Left lung (tissue), 10 donors: Measurements from ENCODE around the gene PTPRB. TPM values are rescaled to one million over a fixed set of nuclear protein-coding genes. Genes with fewer than 3 reads are reported as not detected.

ENCODE experiments used
- ATAC-seq: fragments of 200-7000 bp; cut with Tn5 transposase; one replicate; pipeline ENCODE4 v1.9.1; 2020; ENCODE audit warnings: moderate library complexity
- DNase-seq, 4 donors: peaks; one replicate each; pipeline ENCODE4 v3.0.0-alpha.2; 2013 to 2020
- H3K27ac ChIP-seq, 2 donors: fragments of 200-600 bp; sonication (generic) in 1 of 2; one replicate each; pipeline versions ENCODE4 v1.5.0 to v1.8.0; 2020 to 2021
- H3K27me3 ChIP-seq, 2 donors: fragments of 200-600 bp; sonication (generic) in 1 of 2; one replicate each; pipeline versions ENCODE4 v1.5.0 to v1.8.0; 2020 to 2021
- H3K36me3 ChIP-seq, 2 donors: fragments of 200-600 bp; sonication (generic) in 1 of 2; one replicate each; pipeline versions ENCODE4 v1.5.0 to v1.8.0; 2020 to 2021
- H3K4me1 ChIP-seq, 2 donors: fragments of 200-600 bp; one replicate each; pipeline ENCODE4 v1.8.0; 2021
- H3K4me3 ChIP-seq, 2 donors: fragments of 200-600 bp; sonication (generic) in 1 of 2; one replicate each; pipeline versions ENCODE4 v1.5.0 to v1.8.0; 2020 to 2021; ENCODE audit warnings: mild to moderate bottlenecking in 1 of 2
- H3K9me3 ChIP-seq, 2 donors: fragments of 200-600 bp; sonication (generic) in 1 of 2; one replicate each; pipeline versions ENCODE4 v1.5.0 to v1.8.0; 2020 to 2021
- CTCF ChIP-seq, 2 donors: fragments of 200-600 bp; sonication (generic) in 1 of 2; IDR thresholded peaks; one replicate each; pipeline versions ENCODE4 v1.5.0 to v1.8.0; 2021; ENCODE audit warnings: antibody characterized with exemption in 2 of 2
- intact Hi-C, 2 donors: fragments of 100-400 bp; cut with DNase I; formaldehyde crosslinking; loops; one replicate each; pipeline versions ENCODE4 v1.11.2 to v1.14.2; 2022
- polyA plus RNA-seq, 6 donors: library from polyadenylated mRNA; unstranded; fragments of 120-200 nt; gene quantifications; one replicate each; pipeline ENCODE4 v1.2.1, GENCODE V29; 2013; ENCODE audit not compliant: insufficient read length in 6 of 6
- total RNA-seq, 2 donors: library from RNA; stranded (reverse); fragmentation: NEBNext Ultra II Directional; extraction: Animal tissue kit (Norgen Biotek cat#: 25700); gene quantifications; one replicate each; pipeline ENCODE4 v1.2.1, GENCODE V29; 2021
- donor health status: DM: no; HTN: yes; CAD: no.
- donor health status: DM: no; HTN: no; CAD: no.

PTPRB gene
- total and polyA plus RNA-seq, 8 donors = 34.6 to 83.2 (median 38.4) TPM

GRCh38 chr12:70671698-70672097, 34.5 kb upstream of the PTPRB start:
- TF ChIP-seq CTCF (IDR thresholded peaks at IDR 0.05) = no peak
- intact Hi-C loops = no loop called here
- Histone ChIP-seq H3K4me3 (no peak overlapping the region), H3K9me3 (peaks cover 0 to 4% of the 10 kb centered on the region in 2 donors), H3K36me3 (no peaks in the 10 kb centered on the region), H3K27me3 (no peaks in the 10 kb centered on the region), H3K27ac (no peak overlapping the region), H3K4me1 (no peaks in the 10 kb centered on the region)
- DNase-seq (peak in 1 of 4 donors; percentile 55), ATAC-seq (no peak)

- H3K9me3 ChIP-seq = peaks cover 0 to 4% of the 10 kb centered on the region in 2 donors
- ATAC-seq = no peak
These were observed 33.7 kb upstream of the PTPRB start for GRCh38 chr12:70670948-70671347.

GRCh38 chr12:70667253-70667652, 30.0 kb upstream of the PTPRB start:
- Histone ChIP-seq H3K4me1 (no peaks in the 10 kb centered on the region), H3K9me3 (no peaks in the 10 kb centered on the region), H3K36me3 (no peaks in the 10 kb centered on the region), H3K27me3 (no peaks in the 10 kb centered on the region), H3K27ac (no peak overlapping the region), H3K4me3 (no peak overlapping the region)
- no peak for DNase-seq
- TF ChIP-seq CTCF (IDR thresholded peaks at IDR 0.05) = no peak
- no peak for ATAC-seq
- intact Hi-C loops = no loop called here

More at GRCh38 chr12:70670948-70671347, 33.7 kb upstream of the PTPRB start:
- H3K27me3 ChIP-seq = no peaks in the 10 kb centered on the region
- no peaks in the 10 kb centered on the region for H3K4me1 ChIP-seq
- H3K36me3 ChIP-seq = no peaks in the 10 kb centered on the region
- intact Hi-C loops = no loop called here
- no peak for DNase-seq
- no peak overlapping the region for H3K4me3 ChIP-seq
- no peak overlapping the region for H3K27ac ChIP-seq
- no peak for TF ChIP-seq CTCF (IDR thresholded peaks at IDR 0.05)

GRCh38 chr12:70666364-70666763, 29.1 kb upstream of the PTPRB start:
- no peak for ATAC-seq

GRCh38 chr12:70664465-70664881, 27.2 kb upstream of the PTPRB start:
- intact Hi-C loops = no loop called here
- Histone ChIP-seq H3K4me1 (no peaks in the 10 kb centered on the region), H3K36me3 (no peaks in the 10 kb centered on the region), H3K9me3 (no peaks in the 10 kb centered on the region), H3K27ac (no peak overlapping the region), H3K4me3 (no peak overlapping the region), H3K27me3 (no peaks in the 10 kb centered on the region)
- DNase-seq (no peak), ATAC-seq (no peak)
- TF ChIP-seq CTCF (IDR thresholded peaks at IDR 0.05) = no peak

More at GRCh38 chr12:70666364-70666763, 29.1 kb upstream of the PTPRB start:
- intact Hi-C loops = no loop called here
- Histone ChIP-seq H3K27ac (no peak overlapping the region), H3K9me3 (no peaks in the 10 kb centered on the region), H3K36me3 (no peaks in the 10 kb centered on the region), H3K4me1 (no peaks in the 10 kb centered on the region), H3K27me3 (no peaks in the 10 kb centered on the region), H3K4me3 (no peak overlapping the region)
- no peak for DNase-seq
- no peak for TF ChIP-seq CTCF (IDR thresholded peaks at IDR 0.05)
